ENCODE results near the gene NPIPA7. TPM values are rescaled to one million over a fixed set of nuclear protein-coding genes. Genes with fewer than 3 reads are reported as not detected.

NPIPA7 gene
- total RNA-seq, result 3.1 and 19.9 TPM in 2 replicates

DNA sequence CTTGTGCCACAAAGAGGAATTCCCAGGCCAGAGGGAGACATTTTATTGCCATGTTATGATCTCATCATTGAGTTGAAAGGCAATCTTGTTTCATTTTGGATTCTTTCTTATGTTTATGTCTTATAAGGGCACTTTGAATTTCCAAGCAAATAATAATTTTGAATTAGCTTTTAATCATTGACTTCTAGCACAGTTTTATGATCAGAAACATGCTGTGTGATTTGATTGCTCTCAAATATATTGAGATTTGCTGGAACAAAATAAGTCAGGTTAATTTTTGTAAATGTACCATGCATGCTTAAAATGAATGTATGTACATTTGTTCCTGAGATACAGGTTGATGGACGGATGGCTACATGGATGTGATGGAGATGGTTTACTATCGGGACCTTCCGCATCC lies at the start of gene NPIPA7:
TSS of gene NPIPA7 (plus strand) at position 301 of the 400 bp plus-strand sequence. CDS start 105 bp downstream, outside the sequence.

Other genes starting within 250 kb of the NPIPA7 start
- gene ABCC6, start 155.6 kb upstream of the NPIPA7 start, total RNA-seq, result not detected in 2 replicates
- gene NOMO3, start 146.6 kb upstream of the NPIPA7 start, total RNA-seq, result 18.1 and 37.1 TPM in 2 replicates

Measured in cardiac atrium fibroblast (primary cell).